LHCN-M2 (cell line): ENCODE data around the gene DENR. TPM values are rescaled to one million over a fixed set of nuclear protein-coding genes. Genes with fewer than 3 reads are reported as not detected.
A peak's percentile ranks its signal among the peaks of the same experiment; 100 is the strongest.
"Not testable (repeated sequence)": the region's sequence is repeated elsewhere in the genome, so short reads cannot be mapped to it uniquely, and the experiment has no call there.

ENCODE experiments used
- DNase-seq: peaks from one replicate; pipeline ENCODE4 v3.0.0-alpha.2; 2012; ENCODE audit warnings: low read depth
- total RNA-seq: library from RNA; depleted of rRNA; stranded (reverse); fragments of >200 nt; gene quantifications from 2 replicates; pipeline ENCODE4 v1.2.3, GENCODE V29; 2014

The DENR gene
- total RNA-seq, 1 experiment from 2014 or later = 46.4 TPM

GRCh38 chr12:122740351-122740750, 12.3 kb upstream of the DENR start:
- DNase-seq = no peak

- DNase-seq = no peak
These were observed 8.6 kb upstream of the DENR start for GRCh38 chr12:122743895-122744525.

- DNase-seq = no peak
These were observed 5.1 kb upstream of the DENR start for GRCh38 chr12:122747224-122748135.

GRCh38 chr12:122749569-122750332, 2.9 kb upstream of the DENR start:
- no peak for DNase-seq

- DNase-seq = not testable (repeated sequence)
These were observed 1.7 kb upstream of the DENR start for GRCh38 chr12:122750781-122751515.

GRCh38 chr12:122753319-122753650, 661 bp downstream of the DENR start:
- DNase-seq = no peak

- no peak for DNase-seq
These were observed 2.2 kb downstream of the DENR start for GRCh38 chr12:122754790-122755189.

GRCh38 chr12:122757568-122757967, 4.9 kb downstream of the DENR start:
- DNase-seq = no peak

- DNase-seq = no peak
These were observed 32.9 kb downstream of the DENR start for GRCh38 chr12:122785503-122785902.

GRCh38 chr12:122788387-122788786, 35.8 kb downstream of the DENR start:
- peak; percentile 11 for DNase-seq

- DNase-seq = no peak
These were observed 37.0 kb downstream of the DENR start for GRCh38 chr12:122789637-122790036.

GRCh38 chr12:122790393-122791075, 37.9 kb downstream of the DENR start:
- DNase-seq = peak; percentile 11

GRCh38 chr12:122793685-122794106, 41.1 kb downstream of the DENR start:
- peak; percentile 51 for DNase-seq

- no peak for DNase-seq
These were observed 43.2 kb downstream of the DENR start for GRCh38 chr12:122795807-122796206.

- DNase-seq = no peak
These were observed 47.1 kb downstream of the DENR start for GRCh38 chr12:122799641-122800243.

- DNase-seq = no peak
These were observed 51.3 kb downstream of the DENR start for GRCh38 chr12:122803937-122804336.

- DNase-seq = not testable (repeated sequence)
These were observed 52.3 kb downstream of the DENR start for GRCh38 chr12:122804957-122805356.

GRCh38 chr12:122807651-122808050, 55.0 kb downstream of the DENR start:
- DNase-seq = no peak

GRCh38 chr12:122811777-122812176, 59.2 kb downstream of the DENR start:
- no peak for DNase-seq

GRCh38 chr12:122813310-122813713, 60.7 kb downstream of the DENR start:
- no peak for DNase-seq
